Liver (tissue), 9 donors: ENCODE results near the gene TMEM108. TPM values are rescaled to one million over a fixed set of nuclear protein-coding genes. Genes with fewer than 3 reads are reported as not detected.

ENCODE experiments used
- DNase-seq: peaks from one replicate; pipeline ENCODE4 v3.0.0-alpha.2; 2017; ENCODE audit warnings: low spot score
- H3K27ac ChIP-seq, 2 donors: one replicate each; pipeline ENCODE4 v1.7.0; 2013; ENCODE audit warnings: inconsistent platforms in 2 of 2, low read length in 2 of 2, control low read depth in 1 of 2, low read depth in 1 of 2, mild to moderate bottlenecking in 1 of 2
- H3K27me3 ChIP-seq, 4 donors: one replicate each; pipeline versions ENCODE4 v1.6.1 to v1.7.0; 2013; ENCODE audit warnings: low read length in 3 of 4, inconsistent platforms in 1 of 4, mild to moderate bottlenecking in 1 of 4, moderate library complexity in 1 of 4; ENCODE audit not compliant: control insufficient read depth in 4 of 4, insufficient read depth in 4 of 4
- H3K36me3 ChIP-seq, 4 donors: one replicate each; pipeline versions ENCODE4 v1.6.1 to v1.7.0; 2013; ENCODE audit warnings: low read length in 3 of 4, mild to moderate bottlenecking in 3 of 4, low read depth in 1 of 4, moderate library complexity in 1 of 4; ENCODE audit not compliant: control insufficient read depth in 4 of 4, insufficient read depth in 3 of 4
- H3K4me1 ChIP-seq, 4 donors: one replicate each; pipeline versions ENCODE4 v1.6.1 to v1.7.0; 2013; ENCODE audit warnings: low read length in 3 of 4, mild to moderate bottlenecking in 3 of 4, moderate library complexity in 1 of 4; ENCODE audit not compliant: control insufficient read depth in 4 of 4, insufficient read depth in 4 of 4
- H3K4me3 ChIP-seq, 3 donors: one replicate each; pipeline versions ENCODE4 v1.6.1 to v1.7.0; 2013; ENCODE audit warnings: low read length in 3 of 3, control low read depth in 1 of 3, low read depth in 1 of 3, mild to moderate bottlenecking in 1 of 3
- H3K9ac ChIP-seq, 2 donors: one replicate each; pipeline ENCODE4 v1.7.0; 2013; ENCODE audit warnings: low read length in 2 of 2, mild to moderate bottlenecking in 2 of 2, moderate library complexity in 2 of 2, control low read depth in 1 of 2, low read depth in 1 of 2
- H3K9me3 ChIP-seq, 4 donors: one replicate each; pipeline versions ENCODE4 v1.6.1 to v1.7.0; 2013; ENCODE audit warnings: low read length in 3 of 4; ENCODE audit not compliant: control insufficient read depth in 4 of 4
- EGR1 ChIP-seq, 2 donors: IDR thresholded peaks; 2 replicates each; pipeline ENCODE4 v1.6.1; 2016 to 2018; ENCODE audit warnings: antibody characterized with exemption in 2 of 2, low read depth in 2 of 2
- FOXA1 ChIP-seq: IDR thresholded peaks from 2 replicates; pipeline ENCODE4 v1.6.1; 2016; ENCODE audit warnings: antibody characterized with exemption
- FOXA2 ChIP-seq: IDR thresholded peaks from 2 replicates; pipeline ENCODE4 v1.6.1; 2016; ENCODE audit warnings: antibody characterized with exemption
- GABPA ChIP-seq, 2 donors: IDR thresholded peaks in 1 of 2; conservative IDR thresholded peaks in 1 of 2; 2 replicates each; pipeline ENCODE4 v1.6.1; 2016; ENCODE audit warnings: antibody characterized with exemption in 2 of 2, mild to moderate bottlenecking in 1 of 2, moderate library complexity in 1 of 2
- HNF4A ChIP-seq, 2 donors: conservative IDR thresholded peaks; 2 replicates each; pipeline ENCODE4 v1.6.1; 2016; ENCODE audit warnings: antibody characterized with exemption in 2 of 2, mild to moderate bottlenecking in 2 of 2
- JUND ChIP-seq, 2 donors: IDR thresholded peaks; 2 replicates each; pipeline ENCODE4 v1.6.1; 2016; ENCODE audit warnings: antibody characterized with exemption in 2 of 2
- NR2F2 ChIP-seq: IDR thresholded peaks from 2 replicates; pipeline ENCODE4 v1.6.1; 2016; ENCODE audit warnings: antibody characterized with exemption
- RAD21 ChIP-seq, 2 donors: IDR thresholded peaks; 2 replicates each; pipeline ENCODE4 v1.6.1; 2016; ENCODE audit warnings: antibody characterized with exemption in 2 of 2, mild to moderate bottlenecking in 2 of 2
- RXRA ChIP-seq, 2 donors: IDR thresholded peaks; 2 replicates each; pipeline ENCODE4 v1.6.1; 2017 to 2018; ENCODE audit warnings: antibody characterized with exemption in 2 of 2, mild to moderate bottlenecking in 1 of 2
- SP1 ChIP-seq: IDR thresholded peaks from 2 replicates; pipeline ENCODE4 v1.6.1; 2018; ENCODE audit warnings: antibody characterized with exemption, mild to moderate bottlenecking
- TAF1 ChIP-seq: conservative IDR thresholded peaks from 2 replicates; pipeline ENCODE4 v1.6.1; 2016; ENCODE audit warnings: antibody characterized with exemption, mild to moderate bottlenecking
- YY1 ChIP-seq: IDR thresholded peaks from 2 replicates; pipeline ENCODE4 v1.6.1; 2016; ENCODE audit warnings: antibody characterized with exemption, mild to moderate bottlenecking
- WGBS: extraction: QIAGEN DNeasy Blood & Tissue Kit; methylation state at CpG from one replicate; pipeline ENCODE4 v1.1.7; 2013; 5-methylcytosine and 5-hydroxymethylcytosine counted together
- polyA plus RNA-seq, 2 donors: library from polyadenylated mRNA; stranded (reverse) in 1 of 2; unstranded in 1 of 2; fragments of 200-250 nt in 1 of 2; fragments of >200 nt in 1 of 2; fragmentation: Nextera tagmentation in 1 of 2; extraction: Ambion mirVana in 1 of 2; gene quantifications; one replicate each; pipeline versions ENCODE4 v1.2.1 to v1.2.3, GENCODE V29; 2013 to 2015
- total RNA-seq, 2 donors: library from RNA; depleted of rRNA; stranded (reverse); fragments of >200 nt; gene quantifications; one replicate each; pipeline ENCODE4 v1.2.3, GENCODE V29; 2014
- TF ChIP-seq, protein P1 (sequence below): fragments of 150-350 bp; IDR thresholded peaks from 2 replicates; pipeline ENCODE4 v1.5.1; 2017; ENCODE audit warnings: improper control_type of control experiment, low read depth, low read length; ENCODE audit not compliant: missing input control
- TF ChIP-seq, protein P2 (sequence below): IDR thresholded peaks from 2 replicates; pipeline ENCODE4 v1.6.1; 2016; ENCODE audit warnings: antibody characterized with exemption
- TF ChIP-seq, protein P3 (sequence below): IDR thresholded peaks from 2 replicates; pipeline ENCODE4 v1.6.1; 2016; ENCODE audit warnings: antibody characterized with exemption, mild to moderate bottlenecking
- TF ChIP-seq, protein P4 (sequence below): IDR thresholded peaks from 2 replicates; pipeline ENCODE4 v1.6.1; 2016; ENCODE audit warnings: antibody characterized with exemption
- TF ChIP-seq, protein P5 (sequence below): IDR thresholded peaks from 2 replicates; pipeline ENCODE4 v1.6.1; 2016; ENCODE audit warnings: antibody characterized with exemption
- donor health status: healthy.
- donor health status: healthy.
- donor health status: healthy.
- donor health status: healthy.
- donor health status: healthy.

The TMEM108 gene
- total and polyA plus RNA-seq, 4 donors, result 0.05 to 0.10 TPM; not detected in 2

DNA sequence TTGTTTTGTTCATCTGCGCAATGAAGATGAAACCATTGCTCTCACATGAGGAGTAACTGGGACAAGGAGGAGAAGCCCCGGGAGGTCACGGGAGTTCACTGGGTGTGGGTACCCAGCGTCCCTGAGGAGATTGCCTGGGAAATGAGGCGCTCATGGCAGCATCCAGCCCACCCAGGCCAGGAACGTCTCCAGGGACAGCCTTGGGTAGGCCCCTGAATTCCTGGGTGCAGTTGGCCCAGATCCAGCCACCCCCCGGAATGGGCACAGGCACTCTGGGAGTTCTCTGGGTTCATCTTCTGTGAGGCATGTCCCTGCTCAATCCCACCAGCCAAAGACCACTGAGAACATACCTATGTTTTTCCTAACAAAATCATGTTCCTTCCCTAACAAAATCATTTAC, 380.2 kb downstream of the TMEM108 start:
- 79% methylated on average over 7 of the region's 7 CpGs for WGBS
- H3K9ac ChIP-seq, result no peak overlapping the region
- DNase-seq, result no peak
- H3K9me3 ChIP-seq, result no peaks in the 10 kb centered on the region
- H3K27ac ChIP-seq, result no peak overlapping the region
- H3K4me3 ChIP-seq, result no peak overlapping the region
- H3K27me3 ChIP-seq, result no peaks in the 10 kb centered on the region
- H3K36me3 ChIP-seq, result no peaks in the 10 kb centered on the region
- H3K4me1 ChIP-seq, result no peaks in the 10 kb centered on the region
- TF ChIP-seq, protein P1, sequence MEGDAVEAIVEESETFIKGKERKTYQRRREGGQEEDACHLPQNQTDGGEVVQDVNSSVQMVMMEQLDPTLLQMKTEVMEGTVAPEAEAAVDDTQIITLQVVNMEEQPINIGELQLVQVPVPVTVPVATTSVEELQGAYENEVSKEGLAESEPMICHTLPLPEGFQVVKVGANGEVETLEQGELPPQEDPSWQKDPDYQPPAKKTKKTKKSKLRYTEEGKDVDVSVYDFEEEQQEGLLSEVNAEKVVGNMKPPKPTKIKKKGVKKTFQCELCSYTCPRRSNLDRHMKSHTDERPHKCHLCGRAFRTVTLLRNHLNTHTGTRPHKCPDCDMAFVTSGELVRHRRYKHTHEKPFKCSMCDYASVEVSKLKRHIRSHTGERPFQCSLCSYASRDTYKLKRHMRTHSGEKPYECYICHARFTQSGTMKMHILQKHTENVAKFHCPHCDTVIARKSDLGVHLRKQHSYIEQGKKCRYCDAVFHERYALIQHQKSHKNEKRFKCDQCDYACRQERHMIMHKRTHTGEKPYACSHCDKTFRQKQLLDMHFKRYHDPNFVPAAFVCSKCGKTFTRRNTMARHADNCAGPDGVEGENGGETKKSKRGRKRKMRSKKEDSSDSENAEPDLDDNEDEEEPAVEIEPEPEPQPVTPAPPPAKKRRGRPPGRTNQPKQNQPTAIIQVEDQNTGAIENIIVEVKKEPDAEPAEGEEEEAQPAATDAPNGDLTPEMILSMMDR, result no peak
- no peak for TF ChIP-seq GABPA (IDR thresholded peaks at IDR 0.05 in 1 of 2, conservative IDR thresholded peaks at IDR 0.05 in 1 of 2)
- no peak for TF ChIP-seq TAF1
- no peak for TF ChIP-seq FOXA2
- TF ChIP-seq RAD21 (IDR thresholded peaks at IDR 0.05), result no peak
- TF ChIP-seq JUND (IDR thresholded peaks at IDR 0.05), result no peak
- TF ChIP-seq EGR1 (IDR thresholded peaks at IDR 0.05; ENCODE audit: low read depth in 2 of 2), result no peak
- TF ChIP-seq, protein P2, sequence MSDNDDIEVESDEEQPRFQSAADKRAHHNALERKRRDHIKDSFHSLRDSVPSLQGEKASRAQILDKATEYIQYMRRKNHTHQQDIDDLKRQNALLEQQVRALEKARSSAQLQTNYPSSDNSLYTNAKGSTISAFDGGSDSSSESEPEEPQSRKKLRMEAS, result no peak

DNA sequence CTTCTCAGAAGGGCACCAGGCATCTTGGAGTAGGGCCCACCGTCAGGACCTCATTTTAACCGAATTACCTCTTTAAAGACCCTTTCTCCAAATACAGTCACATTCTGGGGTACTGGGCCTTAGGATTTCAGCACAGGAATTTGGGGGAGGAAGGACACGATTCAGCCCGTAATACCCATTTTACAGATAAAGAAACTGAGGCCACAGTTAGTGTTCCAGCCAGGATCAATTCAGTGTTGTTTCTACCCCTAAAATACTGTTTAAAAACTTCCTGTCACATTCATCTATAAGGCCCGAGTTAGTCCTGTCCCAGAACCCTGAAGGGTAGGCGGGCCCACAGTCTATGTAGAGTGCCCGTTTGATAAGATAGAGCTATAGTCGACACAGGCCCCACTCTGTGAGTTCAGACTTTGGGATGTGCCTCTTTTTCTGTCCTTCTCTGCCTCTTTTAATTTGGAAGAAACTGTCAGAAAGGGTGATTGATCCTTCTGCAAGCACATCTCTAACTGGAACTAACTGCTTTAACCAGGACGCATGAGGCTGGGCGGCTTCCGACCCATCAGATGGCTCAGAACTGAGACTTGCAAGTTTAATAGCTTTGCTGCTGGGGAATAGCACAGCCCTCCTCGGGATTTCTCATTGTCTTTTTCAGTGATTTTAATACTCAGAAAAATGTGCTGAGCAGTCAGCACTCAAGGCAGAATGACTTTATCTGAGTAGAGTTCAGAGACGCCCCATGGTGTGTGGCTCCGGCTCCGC, 381.1 kb downstream of the TMEM108 start:
- TF ChIP-seq RAD21 (IDR thresholded peaks at IDR 0.05) (no peak), NR2F2 (no peak), RXRA (IDR thresholded peaks at IDR 0.05) (no peak), FOXA1 (no peak), YY1 (no peak), TAF1 (no peak), GABPA (IDR thresholded peaks at IDR 0.05 in 1 of 2, conservative IDR thresholded peaks at IDR 0.05 in 1 of 2) (no peak), HNF4A (conservative IDR thresholded peaks at IDR 0.05) (no peak), EGR1 (IDR thresholded peaks at IDR 0.05; ENCODE audit: low read depth in 2 of 2) (no peak), FOXA2 (no peak), SP1 (no peak)
- TF ChIP-seq, protein P3, sequence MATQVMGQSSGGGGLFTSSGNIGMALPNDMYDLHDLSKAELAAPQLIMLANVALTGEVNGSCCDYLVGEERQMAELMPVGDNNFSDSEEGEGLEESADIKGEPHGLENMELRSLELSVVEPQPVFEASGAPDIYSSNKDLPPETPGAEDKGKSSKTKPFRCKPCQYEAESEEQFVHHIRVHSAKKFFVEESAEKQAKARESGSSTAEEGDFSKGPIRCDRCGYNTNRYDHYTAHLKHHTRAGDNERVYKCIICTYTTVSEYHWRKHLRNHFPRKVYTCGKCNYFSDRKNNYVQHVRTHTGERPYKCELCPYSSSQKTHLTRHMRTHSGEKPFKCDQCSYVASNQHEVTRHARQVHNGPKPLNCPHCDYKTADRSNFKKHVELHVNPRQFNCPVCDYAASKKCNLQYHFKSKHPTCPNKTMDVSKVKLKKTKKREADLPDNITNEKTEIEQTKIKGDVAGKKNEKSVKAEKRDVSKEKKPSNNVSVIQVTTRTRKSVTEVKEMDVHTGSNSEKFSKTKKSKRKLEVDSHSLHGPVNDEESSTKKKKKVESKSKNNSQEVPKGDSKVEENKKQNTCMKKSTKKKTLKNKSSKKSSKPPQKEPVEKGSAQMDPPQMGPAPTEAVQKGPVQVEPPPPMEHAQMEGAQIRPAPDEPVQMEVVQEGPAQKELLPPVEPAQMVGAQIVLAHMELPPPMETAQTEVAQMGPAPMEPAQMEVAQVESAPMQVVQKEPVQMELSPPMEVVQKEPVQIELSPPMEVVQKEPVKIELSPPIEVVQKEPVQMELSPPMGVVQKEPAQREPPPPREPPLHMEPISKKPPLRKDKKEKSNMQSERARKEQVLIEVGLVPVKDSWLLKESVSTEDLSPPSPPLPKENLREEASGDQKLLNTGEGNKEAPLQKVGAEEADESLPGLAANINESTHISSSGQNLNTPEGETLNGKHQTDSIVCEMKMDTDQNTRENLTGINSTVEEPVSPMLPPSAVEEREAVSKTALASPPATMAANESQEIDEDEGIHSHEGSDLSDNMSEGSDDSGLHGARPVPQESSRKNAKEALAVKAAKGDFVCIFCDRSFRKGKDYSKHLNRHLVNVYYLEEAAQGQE, result no peak
- TF ChIP-seq, protein P4, sequence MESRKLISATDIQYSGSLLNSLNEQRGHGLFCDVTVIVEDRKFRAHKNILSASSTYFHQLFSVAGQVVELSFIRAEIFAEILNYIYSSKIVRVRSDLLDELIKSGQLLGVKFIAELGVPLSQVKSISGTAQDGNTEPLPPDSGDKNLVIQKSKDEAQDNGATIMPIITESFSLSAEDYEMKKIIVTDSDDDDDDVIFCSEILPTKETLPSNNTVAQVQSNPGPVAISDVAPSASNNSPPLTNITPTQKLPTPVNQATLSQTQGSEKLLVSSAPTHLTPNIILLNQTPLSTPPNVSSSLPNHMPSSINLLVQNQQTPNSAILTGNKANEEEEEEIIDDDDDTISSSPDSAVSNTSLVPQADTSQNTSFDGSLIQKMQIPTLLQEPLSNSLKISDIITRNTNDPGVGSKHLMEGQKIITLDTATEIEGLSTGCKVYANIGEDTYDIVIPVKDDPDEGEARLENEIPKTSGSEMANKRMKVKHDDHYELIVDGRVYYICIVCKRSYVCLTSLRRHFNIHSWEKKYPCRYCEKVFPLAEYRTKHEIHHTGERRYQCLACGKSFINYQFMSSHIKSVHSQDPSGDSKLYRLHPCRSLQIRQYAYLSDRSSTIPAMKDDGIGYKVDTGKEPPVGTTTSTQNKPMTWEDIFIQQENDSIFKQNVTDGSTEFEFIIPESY, result no peak
- TF ChIP-seq, protein P2, result no peak
- TF ChIP-seq, protein P1, result no peak
- TF ChIP-seq, protein P5, sequence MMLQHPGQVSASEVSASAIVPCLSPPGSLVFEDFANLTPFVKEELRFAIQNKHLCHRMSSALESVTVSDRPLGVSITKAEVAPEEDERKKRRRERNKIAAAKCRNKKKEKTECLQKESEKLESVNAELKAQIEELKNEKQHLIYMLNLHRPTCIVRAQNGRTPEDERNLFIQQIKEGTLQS, result no peak
- H3K4me1 ChIP-seq, result peaks cover 0 to 3% (median 2%) of the 10 kb centered on the region in 4 donors
- H3K9ac ChIP-seq, result no peak overlapping the region
- H3K4me3 ChIP-seq, result no peak overlapping the region
- no peak overlapping the region for H3K27ac ChIP-seq
- no peaks in the 10 kb centered on the region for H3K9me3 ChIP-seq
- H3K27me3 ChIP-seq, result no peaks in the 10 kb centered on the region
- DNase-seq, result no peak
- H3K36me3 ChIP-seq, result no peaks in the 10 kb centered on the region
- 86% methylated on average over 15 of the region's 15 CpGs for WGBS
